Trophoblast cell (in vitro differentiated cells and primary cell): Measurements from ENCODE around the gene SEMA4D.

ENCODE experiments used
- DNase-seq, 2 donors: peaks; one replicate each; pipeline ENCODE4 v3.0.0-alpha.2; 2016
- H2AFZ ChIP-seq: 2 replicates; pipeline ENCODE4 v1.6.1; 2013; ENCODE audit warnings: low read length, moderate library complexity, mild to moderate bottlenecking; ENCODE audit not compliant: insufficient read depth, poor library complexity
- H2AK5ac ChIP-seq: 2 replicates; pipeline ENCODE4 v1.6.1; 2013; ENCODE audit warnings: mild to moderate bottlenecking, low read length
- H2BK120ac ChIP-seq: 2 replicates; pipeline ENCODE4 v1.6.1; 2013; ENCODE audit warnings: low read length, mild to moderate bottlenecking, moderate library complexity; ENCODE audit not compliant: insufficient read depth, poor library complexity
- H2BK12ac ChIP-seq: 2 replicates; pipeline ENCODE4 v1.6.1; 2013; ENCODE audit warnings: mild to moderate bottlenecking, low read length, moderate library complexity
- H2BK5ac ChIP-seq: 2 replicates; pipeline ENCODE4 v1.6.1; 2013; ENCODE audit warnings: low read length, low read depth, moderate library complexity, mild to moderate bottlenecking; ENCODE audit not compliant: poor library complexity
- H3K14ac ChIP-seq: 2 replicates; pipeline ENCODE4 v1.6.1; 2013; ENCODE audit warnings: mild to moderate bottlenecking, low read length
- H3K18ac ChIP-seq: 2 replicates; pipeline ENCODE4 v1.6.1; 2013; ENCODE audit warnings: mild to moderate bottlenecking, low read length
- H3K23ac ChIP-seq: 2 replicates; pipeline ENCODE4 v1.6.1; 2013; ENCODE audit warnings: low read length
- H3K27ac ChIP-seq: 2 replicates; pipeline ENCODE4 v1.5.1; 2013; ENCODE audit warnings: low read depth, mild to moderate bottlenecking, inconsistent platforms, low read length, moderate library complexity
- H3K27me3 ChIP-seq: 2 replicates; pipeline ENCODE4 v1.6.1; 2013; ENCODE audit warnings: inconsistent platforms, mild to moderate bottlenecking, low read length, moderate library complexity; ENCODE audit not compliant: insufficient read depth
- H3K36me3 ChIP-seq, 2 experiments: 1 replicate in 1 of 2; 2 replicates in 1 of 2; pipeline ENCODE4 v1.6.1; 2013; ENCODE audit warnings: low read length in 2 of 2, mild to moderate bottlenecking in 2 of 2, moderate library complexity in 1 of 2; ENCODE audit not compliant: insufficient read depth in 2 of 2, control insufficient read depth in 1 of 2
- H3K4ac ChIP-seq: 2 replicates; pipeline ENCODE4 v1.6.1; 2013; ENCODE audit warnings: low read depth, mild to moderate bottlenecking, low read length, moderate library complexity
- H3K4me1 ChIP-seq, 2 experiments: 1 replicate in 1 of 2; 2 replicates in 1 of 2; pipeline ENCODE4 v1.6.1; 2013; ENCODE audit warnings: low read length in 2 of 2, mild to moderate bottlenecking in 2 of 2, moderate library complexity in 1 of 2; ENCODE audit not compliant: insufficient read depth in 2 of 2, control insufficient read depth in 1 of 2
- H3K4me2 ChIP-seq: 2 replicates; pipeline ENCODE4 v1.6.1; 2013; ENCODE audit warnings: inconsistent platforms, mild to moderate bottlenecking, low read length, moderate library complexity
- H3K4me3 ChIP-seq: 2 replicates; pipeline ENCODE4 v1.5.1; 2013; ENCODE audit warnings: mild to moderate bottlenecking, low read depth, low read length, inconsistent platforms
- H3K79me1 ChIP-seq: one replicate; pipeline ENCODE4 v1.6.1; 2013; ENCODE audit warnings: low read length
- H3K79me2 ChIP-seq: 2 replicates; pipeline ENCODE4 v1.6.1; 2013; ENCODE audit warnings: low read length, mild to moderate bottlenecking; ENCODE audit not compliant: control insufficient read depth, insufficient read depth, poor library complexity
- H3K9ac ChIP-seq: 2 replicates; pipeline ENCODE4 v1.6.1; 2013; ENCODE audit warnings: mild to moderate bottlenecking, low read length
- H3K9me3 ChIP-seq: 2 replicates; pipeline ENCODE4 v1.6.1; 2013; ENCODE audit warnings: low read depth, mild to moderate bottlenecking, control low read depth, inconsistent platforms, low read length; ENCODE audit not compliant: insufficient read depth
- H4K12ac ChIP-seq: 2 replicates; pipeline ENCODE4 v1.6.1; 2013; ENCODE audit warnings: low read depth, mild to moderate bottlenecking, low read length, moderate library complexity
- H4K8ac ChIP-seq: 2 replicates; pipeline ENCODE4 v1.6.1; 2013; ENCODE audit warnings: low read depth, mild to moderate bottlenecking, low read length, moderate library complexity
- H4K91ac ChIP-seq: one replicate; pipeline ENCODE4 v1.6.1; 2013; ENCODE audit warnings: low read depth, mild to moderate bottlenecking, low read length, moderate library complexity
- WGBS: extraction: QIAGEN DNeasy Blood & Tissue Kit; methylation state at CpG from one replicate; pipeline ENCODE4 v1.1.7; 2013; ENCODE audit warnings: missing lambda C conversion rate; ENCODE audit not compliant: insufficient read length, insufficient coverage; ENCODE audit errors: extremely low coverage; 5-methylcytosine and 5-hydroxymethylcytosine counted together

SEMA4D gene

DNA sequence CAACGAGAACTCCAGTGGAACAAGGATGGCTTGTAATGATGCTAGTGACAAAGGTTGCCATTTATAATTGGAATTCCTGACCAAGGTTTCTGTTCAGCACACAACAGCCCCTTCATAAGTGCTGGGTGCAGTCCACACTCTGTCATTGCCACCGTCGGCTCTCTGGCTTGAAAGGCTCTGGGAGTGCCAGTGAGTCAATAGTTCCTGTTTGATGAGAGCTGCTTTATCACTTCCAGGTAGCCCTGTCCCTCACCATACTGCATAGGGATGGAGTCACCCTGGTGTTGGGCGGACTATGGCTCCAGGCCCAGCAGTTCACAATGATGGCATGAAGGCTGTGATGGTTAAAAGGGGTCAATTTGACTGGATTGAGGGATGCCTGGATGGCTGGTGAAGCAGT, 34.6 kb upstream of the SEMA4D start:
- H3K14ac ChIP-seq, result no peak overlapping the region
- H3K4ac ChIP-seq, result no peak overlapping the region
- WGBS, result no CpG with 5 or more reads among the region's 4 CpGs

DNA sequence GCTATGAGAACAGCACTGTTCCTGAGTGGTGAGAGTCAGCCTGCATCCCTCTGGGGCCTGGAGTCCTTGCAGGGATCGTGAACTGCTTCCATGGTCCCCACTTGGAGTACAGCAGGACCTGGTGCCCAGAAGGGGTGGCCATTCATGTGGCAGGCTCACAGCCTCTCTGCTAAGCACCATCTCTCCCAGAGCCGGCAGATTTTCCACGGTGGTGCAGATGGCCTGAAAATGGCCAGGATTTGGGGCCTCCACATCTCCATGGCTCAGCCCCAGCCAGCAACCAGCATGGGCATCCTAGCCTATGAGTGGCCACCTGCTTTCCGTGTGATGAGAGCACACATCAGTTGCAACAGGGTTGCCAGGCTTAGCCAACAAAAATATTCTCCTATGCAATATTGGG, 33.9 kb upstream of the SEMA4D start:
- H3K4me1 ChIP-seq, result no peaks in the 10 kb centered on the region
- H3K23ac ChIP-seq, result no peak overlapping the region
- no peak overlapping the region for H4K12ac ChIP-seq
- no peak overlapping the region for H2BK120ac ChIP-seq
- no peak overlapping the region for H3K9ac ChIP-seq
- no peak overlapping the region for H4K91ac ChIP-seq
- WGBS, result no CpG with 5 or more reads among the region's 4 CpGs
- DNase-seq, result no peak
- H3K14ac ChIP-seq, result no peak overlapping the region
- H3K36me3 ChIP-seq, result no peaks in the 10 kb centered on the region
- H3K18ac ChIP-seq, result no peak overlapping the region
- H3K4ac ChIP-seq, result no peak overlapping the region
- H2AFZ ChIP-seq, result no peak overlapping the region
- no peaks in the 10 kb centered on the region for H3K27me3 ChIP-seq
- no peak overlapping the region for H2BK5ac ChIP-seq
- no peaks in the 10 kb centered on the region for H3K79me2 ChIP-seq
- peaks cover 9% of the 10 kb centered on the region for H3K9me3 ChIP-seq
- no peak overlapping the region for H3K27ac ChIP-seq
- H3K4me2 ChIP-seq, result no peak overlapping the region
- H4K8ac ChIP-seq, result no peak overlapping the region
- no peak overlapping the region for H3K4me3 ChIP-seq
- H3K79me1 ChIP-seq, result no peaks in the 10 kb centered on the region
- H2BK12ac ChIP-seq, result no peak overlapping the region
- no peak overlapping the region for H2AK5ac ChIP-seq

More for the DNA sequence above, 34.6 kb upstream of the SEMA4D start:
- H2BK120ac ChIP-seq, result no peak overlapping the region
- no peak overlapping the region for H3K27ac ChIP-seq
- no peak overlapping the region for H3K4me2 ChIP-seq
- H4K12ac ChIP-seq, result no peak overlapping the region
- no peak overlapping the region for H3K9ac ChIP-seq
- DNase-seq, result no peak
- H4K8ac ChIP-seq, result no peak overlapping the region
- no peak overlapping the region for H2BK12ac ChIP-seq
- no peak overlapping the region for H2AFZ ChIP-seq
- no peak overlapping the region for H4K91ac ChIP-seq
- no peak overlapping the region for H3K18ac ChIP-seq
- peaks cover 11% of the 10 kb centered on the region for H3K9me3 ChIP-seq
- H3K79me2 ChIP-seq, result no peaks in the 10 kb centered on the region
- no peak overlapping the region for H2AK5ac ChIP-seq
- no peaks in the 10 kb centered on the region for H3K27me3 ChIP-seq
- no peak overlapping the region for H3K4me3 ChIP-seq
- no peak overlapping the region for H2BK5ac ChIP-seq
- no peaks in the 10 kb centered on the region for H3K36me3 ChIP-seq
- no peak overlapping the region for H3K23ac ChIP-seq
- H3K79me1 ChIP-seq, result no peaks in the 10 kb centered on the region
- H3K4me1 ChIP-seq, result no peaks in the 10 kb centered on the region

DNA sequence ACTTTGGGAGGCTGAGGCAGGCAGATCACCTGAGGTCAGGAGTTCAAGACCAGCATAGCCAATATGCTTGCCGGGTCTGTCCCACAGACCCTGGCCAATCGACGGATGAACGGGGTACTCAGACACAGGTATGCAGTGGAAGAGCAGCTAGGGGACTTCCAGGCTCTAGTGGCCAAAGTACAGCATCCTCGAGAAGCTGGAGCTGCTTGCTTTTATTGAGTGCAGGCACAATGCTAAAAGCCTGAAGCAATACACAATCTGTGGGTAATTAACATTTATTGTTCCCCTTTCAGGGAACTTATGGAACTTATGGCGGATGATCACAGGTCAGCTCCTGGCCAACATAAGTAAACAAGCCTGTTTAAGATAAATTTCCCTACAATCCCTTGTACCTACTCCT, 32.8 kb upstream of the SEMA4D start:
- no peak overlapping the region for H3K4ac ChIP-seq
- H3K14ac ChIP-seq, result no peak overlapping the region
- H3K4me2 ChIP-seq, result no peak overlapping the region
- no peak overlapping the region for H3K4me3 ChIP-seq
- no peak overlapping the region for H3K23ac ChIP-seq
- no peak overlapping the region for H3K18ac ChIP-seq
- no peak overlapping the region for H2AFZ ChIP-seq
- no CpG with 5 or more reads among the region's 6 CpGs for WGBS
- no peak overlapping the region for H2AK5ac ChIP-seq
- no peak overlapping the region for H3K27ac ChIP-seq
- H4K91ac ChIP-seq, result no peak overlapping the region
- DNase-seq, result no peak
- no peak overlapping the region for H3K9ac ChIP-seq
- no peaks in the 10 kb centered on the region for H3K27me3 ChIP-seq
- H3K36me3 ChIP-seq, result no peaks in the 10 kb centered on the region
- no peak overlapping the region for H2BK120ac ChIP-seq
- no peaks in the 10 kb centered on the region for H3K79me1 ChIP-seq
- no peak overlapping the region for H2BK12ac ChIP-seq
- H4K8ac ChIP-seq, result no peak overlapping the region
- H3K9me3 ChIP-seq, result peaks cover 9% of the 10 kb centered on the region
- H3K4me1 ChIP-seq, result peaks cover 0 to 2% of the 10 kb centered on the region in 2 experiments
- H3K79me2 ChIP-seq, result no peaks in the 10 kb centered on the region
- no peak overlapping the region for H2BK5ac ChIP-seq
- no peak overlapping the region for H4K12ac ChIP-seq

DNA sequence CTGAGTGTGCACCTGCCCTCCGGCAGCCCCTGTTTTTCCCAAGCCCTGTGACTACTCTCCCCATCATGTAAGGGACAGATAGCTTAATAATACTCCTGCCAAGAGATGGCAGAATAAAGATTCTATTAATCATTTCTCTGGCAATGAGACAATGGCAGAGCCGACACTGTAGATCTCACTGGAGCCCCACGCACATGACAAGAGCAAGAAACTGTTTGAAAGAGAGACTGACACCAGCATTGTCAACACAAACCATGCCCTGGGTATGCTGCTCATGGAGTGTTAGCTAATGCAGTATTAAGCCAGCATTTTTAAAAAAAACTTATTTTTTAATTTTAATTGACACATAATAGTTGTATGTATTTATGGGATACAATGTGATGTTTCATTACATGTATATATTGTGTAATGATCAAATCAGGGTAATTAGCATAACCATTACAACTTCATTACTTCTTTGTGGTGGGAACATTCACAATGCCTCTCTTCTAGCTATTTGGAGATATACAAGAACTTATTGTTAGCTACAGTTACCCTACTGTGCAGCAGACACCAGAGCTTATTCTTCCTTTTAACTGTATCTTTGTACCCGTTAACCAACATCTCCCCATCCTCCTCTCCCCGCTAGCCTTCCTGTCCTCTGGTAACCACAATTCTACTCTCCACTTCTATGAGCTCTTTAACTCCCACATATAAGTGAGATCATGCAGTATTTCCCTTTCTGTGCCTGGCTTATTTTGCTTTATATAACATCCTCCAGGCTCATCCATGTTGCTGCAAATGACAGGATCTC, 31.5 kb upstream of the SEMA4D start:
- Histone ChIP-seq H3K23ac (no peak overlapping the region), H3K4me2 (no peak overlapping the region), H2BK120ac (no peak overlapping the region), H3K9ac (no peak overlapping the region), H3K27ac (no peak overlapping the region), H4K8ac (no peak overlapping the region), H4K91ac (no peak overlapping the region), H2AFZ (no peak overlapping the region), H3K9me3 (peaks cover 5% of the 10 kb centered on the region), H3K79me2 (no peaks in the 10 kb centered on the region), H2BK12ac (no peak overlapping the region), H3K36me3 (no peaks in the 10 kb centered on the region), H3K4me3 (no peak overlapping the region), H4K12ac (no peak overlapping the region), H3K4me1 (peaks cover 0 to 2% of the 10 kb centered on the region in 2 experiments), H3K4ac (no peak overlapping the region), H3K18ac (no peak overlapping the region), H3K14ac (no peak overlapping the region), H3K27me3 (no peaks in the 10 kb centered on the region), H2BK5ac (no peak overlapping the region), H3K79me1 (no peaks in the 10 kb centered on the region), H2AK5ac (no peak overlapping the region)
- no CpG with 5 or more reads among the region's 5 CpGs for WGBS
- DNase-seq, result no peak
